ENCODE results near the gene KLHDC3. TPM values are rescaled to one million over a fixed set of nuclear protein-coding genes. Genes with fewer than 3 reads are reported as not detected.

Gene KLHDC3
- total and polyA plus RNA-seq, 9 of the 15 experiments (the other 6 are each of a cell fraction or from before 2014, with no cell fraction given), result 4.5 to 171 (median 107) TPM

DNA sequence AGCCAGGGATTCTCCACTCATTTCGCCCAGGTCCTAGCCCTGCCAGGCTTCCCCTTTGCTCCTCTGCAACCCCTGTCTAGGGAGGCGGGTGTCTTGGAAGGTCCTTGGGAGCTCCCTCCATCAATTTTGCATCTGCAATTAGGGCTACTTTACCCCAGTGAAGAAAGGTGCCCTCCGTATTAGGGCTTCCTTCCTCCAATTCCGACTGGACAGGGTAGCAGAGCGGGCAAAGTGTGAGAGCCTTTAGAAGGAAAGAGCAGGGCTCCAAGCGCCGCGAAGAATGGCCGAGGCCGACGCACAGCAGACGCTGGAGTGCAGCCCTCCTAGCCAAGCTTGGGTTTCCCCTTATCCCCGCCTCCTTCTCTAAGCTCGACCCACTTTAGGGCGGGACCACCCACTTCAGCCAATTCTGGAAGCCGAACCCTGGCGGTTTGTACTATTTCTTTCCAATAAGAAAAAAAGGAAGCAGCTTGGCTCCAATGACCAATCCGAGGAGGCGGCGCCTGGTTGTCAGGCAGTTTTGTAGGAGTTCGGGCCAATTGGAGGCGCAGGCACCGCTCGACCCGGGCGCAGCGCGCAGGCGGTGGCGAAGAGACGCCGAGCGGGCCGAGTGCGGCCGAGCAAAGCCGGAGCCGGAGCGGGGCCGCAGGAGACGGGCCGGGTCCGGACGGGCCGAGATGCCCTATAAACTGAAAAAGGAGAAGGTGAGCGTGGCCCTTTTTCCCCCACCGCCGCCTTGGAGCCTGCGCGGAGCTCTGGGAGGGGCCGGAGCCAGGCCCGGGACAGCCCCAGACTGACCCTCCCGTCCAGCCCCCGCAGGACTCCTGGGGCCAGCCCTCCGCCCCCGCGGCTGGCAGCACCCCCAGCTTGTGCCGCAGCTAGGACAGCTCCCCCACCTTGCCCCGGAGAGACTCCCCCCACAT is 29.8 kb upstream of the KLHDC3 start, which contains the start of gene PPP2R5D (continued):
- peak; percentile 66; the same call in 1 of the 2 replicates for TF ChIP-seq LCOR (CRISPR knock-in tag; IDR thresholded peaks at IDR 0.05)
- peak; percentile 73; the same call in 1 of the 2 replicates for TF ChIP-seq PML (IDR thresholded peaks at IDR 0.05; ENCODE audit: low read length)
- TF ChIP-seq, protein P1, sequence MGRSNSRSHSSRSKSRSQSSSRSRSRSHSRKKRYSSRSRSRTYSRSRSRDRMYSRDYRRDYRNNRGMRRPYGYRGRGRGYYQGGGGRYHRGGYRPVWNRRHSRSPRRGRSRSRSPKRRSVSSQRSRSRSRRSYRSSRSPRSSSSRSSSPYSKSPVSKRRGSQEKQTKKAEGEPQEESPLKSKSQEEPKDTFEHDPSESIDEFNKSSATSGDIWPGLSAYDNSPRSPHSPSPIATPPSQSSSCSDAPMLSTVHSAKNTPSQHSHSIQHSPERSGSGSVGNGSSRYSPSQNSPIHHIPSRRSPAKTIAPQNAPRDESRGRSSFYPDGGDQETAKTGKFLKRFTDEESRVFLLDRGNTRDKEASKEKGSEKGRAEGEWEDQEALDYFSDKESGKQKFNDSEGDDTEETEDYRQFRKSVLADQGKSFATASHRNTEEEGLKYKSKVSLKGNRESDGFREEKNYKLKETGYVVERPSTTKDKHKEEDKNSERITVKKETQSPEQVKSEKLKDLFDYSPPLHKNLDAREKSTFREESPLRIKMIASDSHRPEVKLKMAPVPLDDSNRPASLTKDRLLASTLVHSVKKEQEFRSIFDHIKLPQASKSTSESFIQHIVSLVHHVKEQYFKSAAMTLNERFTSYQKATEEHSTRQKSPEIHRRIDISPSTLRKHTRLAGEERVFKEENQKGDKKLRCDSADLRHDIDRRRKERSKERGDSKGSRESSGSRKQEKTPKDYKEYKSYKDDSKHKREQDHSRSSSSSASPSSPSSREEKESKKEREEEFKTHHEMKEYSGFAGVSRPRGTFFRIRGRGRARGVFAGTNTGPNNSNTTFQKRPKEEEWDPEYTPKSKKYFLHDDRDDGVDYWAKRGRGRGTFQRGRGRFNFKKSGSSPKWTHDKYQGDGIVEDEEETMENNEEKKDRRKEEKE (IDR thresholded peaks at IDR 0.05; ENCODE audit: borderline replicate concordance in 1 of 2, control insufficient read depth in 1 of 2, low read depth in 2 of 2, low read length in 1 of 2), result no peak
- TF ChIP-seq, protein P2, sequence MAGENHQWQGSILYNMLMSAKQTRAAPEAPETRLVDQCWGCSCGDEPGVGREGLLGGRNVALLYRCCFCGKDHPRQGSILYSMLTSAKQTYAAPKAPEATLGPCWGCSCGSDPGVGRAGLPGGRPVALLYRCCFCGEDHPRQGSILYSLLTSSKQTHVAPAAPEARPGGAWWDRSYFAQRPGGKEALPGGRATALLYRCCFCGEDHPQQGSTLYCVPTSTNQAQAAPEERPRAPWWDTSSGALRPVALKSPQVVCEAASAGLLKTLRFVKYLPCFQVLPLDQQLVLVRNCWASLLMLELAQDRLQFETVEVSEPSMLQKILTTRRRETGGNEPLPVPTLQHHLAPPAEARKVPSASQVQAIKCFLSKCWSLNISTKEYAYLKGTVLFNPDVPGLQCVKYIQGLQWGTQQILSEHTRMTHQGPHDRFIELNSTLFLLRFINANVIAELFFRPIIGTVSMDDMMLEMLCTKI (IDR thresholded peaks at IDR 0.05; ENCODE audit: partially characterized antibody), result no peak
- no peak for TF ChIP-seq SAFB2 (IDR thresholded peaks at IDR 0.05; ENCODE audit: borderline replicate concordance, low read depth, low read length, severe bottlenecking)
